ENCODE measurements around the gene ADAMTS2. TPM values are rescaled to one million over a fixed set of nuclear protein-coding genes. Genes with fewer than 3 reads are reported as not detected.

Gene ADAMTS2
- total RNA-seq, 4 donors from 2014 or later: 6.0 to 20.9 (median 13.5) TPM

- Histone ChIP-seq H3K27me3 (no peaks in the 10 kb centered on the region), H3K4me1 (no peaks in the 10 kb centered on the region), H3K36me3 (no peaks in the 10 kb centered on the region), H3K4me3 (no peak overlapping the region), H3K9me3 (no peaks in the 10 kb centered on the region), H3K27ac (no peak overlapping the region)
- TF ChIP-seq POLR2AphosphoS5 (IDR thresholded peaks at IDR 0.05): no peak
- TF ChIP-seq EP300 (IDR thresholded peaks at IDR 0.05; ENCODE audit: low read depth): no peak
- TF ChIP-seq CTCF (IDR thresholded peaks at IDR 0.05): no peak
- TF ChIP-seq POLR2A (IDR thresholded peaks at IDR 0.05): no peak
- in situ Hi-C loops (cut with MboI; ENCODE audit: low pct_ligation_motif_present in 1 of 4, low pct_unique_long_range_greater_than_20kb in 1 of 4, low sequenced_read_pairs in 3 of 4): no loop called here
- no peak for DNase-seq
- intact Hi-C loops (cut with DNase I; ENCODE audit: low total_unique reads): no loop called here
- 60 to 76% methylated on average over 2 to 8 of the region's 8 CpGs for WGBS, 2 donors (ENCODE audit: low coverage in 1 of 2)
Measured at GRCh38 chr5:179198825-179199224, 146.4 kb downstream of the ADAMTS2 start.

DNA sequence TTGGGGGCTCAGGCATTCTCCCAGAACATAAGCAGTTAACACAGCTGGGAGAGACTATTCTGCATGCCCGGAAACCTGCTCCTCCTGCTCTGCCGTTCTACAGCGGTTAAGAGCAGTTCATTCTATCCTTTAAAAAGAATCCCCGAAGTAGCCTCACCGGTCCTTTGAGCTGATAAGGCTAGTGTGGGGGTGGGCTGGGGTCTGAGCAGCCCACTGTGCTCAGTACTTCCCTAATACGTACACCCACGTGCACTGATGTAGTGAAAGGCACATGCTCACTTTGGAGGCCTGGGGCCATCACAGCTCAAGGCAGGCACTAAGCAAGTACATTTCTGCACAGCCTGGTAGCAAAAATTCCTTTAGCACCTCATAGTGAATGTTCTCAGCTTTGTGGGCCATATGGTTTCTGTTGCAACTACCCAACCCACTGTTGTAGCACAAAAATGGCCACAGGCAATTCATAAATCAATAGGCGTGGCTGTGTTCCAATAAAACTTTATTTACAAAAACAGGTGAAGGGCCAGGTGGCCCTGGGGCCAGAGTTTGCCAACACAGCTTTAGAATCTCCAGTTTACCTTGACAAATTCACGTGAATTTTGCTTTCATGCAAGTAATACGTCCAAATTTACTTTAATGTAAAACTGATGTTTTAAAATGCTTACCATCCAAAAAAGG is 148.7 kb downstream of the ADAMTS2 start:
- in situ Hi-C loops (cut with MboI; ENCODE audit: low pct_ligation_motif_present in 1 of 4, low pct_unique_long_range_greater_than_20kb in 1 of 4, low sequenced_read_pairs in 3 of 4) (no loop called here), intact Hi-C loops (cut with DNase I; ENCODE audit: low total_unique reads) (no loop called here)
- Histone ChIP-seq H3K36me3 (no peaks in the 10 kb centered on the region), H3K27ac (no peak overlapping the region), H3K9me3 (no peaks in the 10 kb centered on the region), H3K27me3 (no peaks in the 10 kb centered on the region), H3K4me3 (no peak overlapping the region), H3K4me1 (no peaks in the 10 kb centered on the region)
- WGBS, 2 donors (ENCODE audit: low coverage in 1 of 2): 50 to 76% methylated on average over 4 to 10 of the region's 10 CpGs
- no peak for DNase-seq
- TF ChIP-seq POLR2AphosphoS5 (IDR thresholded peaks at IDR 0.05) (no peak), EP300 (IDR thresholded peaks at IDR 0.05; ENCODE audit: low read depth) (no peak), CTCF (IDR thresholded peaks at IDR 0.05) (no peak), POLR2A (IDR thresholded peaks at IDR 0.05) (no peak)

DNA sequence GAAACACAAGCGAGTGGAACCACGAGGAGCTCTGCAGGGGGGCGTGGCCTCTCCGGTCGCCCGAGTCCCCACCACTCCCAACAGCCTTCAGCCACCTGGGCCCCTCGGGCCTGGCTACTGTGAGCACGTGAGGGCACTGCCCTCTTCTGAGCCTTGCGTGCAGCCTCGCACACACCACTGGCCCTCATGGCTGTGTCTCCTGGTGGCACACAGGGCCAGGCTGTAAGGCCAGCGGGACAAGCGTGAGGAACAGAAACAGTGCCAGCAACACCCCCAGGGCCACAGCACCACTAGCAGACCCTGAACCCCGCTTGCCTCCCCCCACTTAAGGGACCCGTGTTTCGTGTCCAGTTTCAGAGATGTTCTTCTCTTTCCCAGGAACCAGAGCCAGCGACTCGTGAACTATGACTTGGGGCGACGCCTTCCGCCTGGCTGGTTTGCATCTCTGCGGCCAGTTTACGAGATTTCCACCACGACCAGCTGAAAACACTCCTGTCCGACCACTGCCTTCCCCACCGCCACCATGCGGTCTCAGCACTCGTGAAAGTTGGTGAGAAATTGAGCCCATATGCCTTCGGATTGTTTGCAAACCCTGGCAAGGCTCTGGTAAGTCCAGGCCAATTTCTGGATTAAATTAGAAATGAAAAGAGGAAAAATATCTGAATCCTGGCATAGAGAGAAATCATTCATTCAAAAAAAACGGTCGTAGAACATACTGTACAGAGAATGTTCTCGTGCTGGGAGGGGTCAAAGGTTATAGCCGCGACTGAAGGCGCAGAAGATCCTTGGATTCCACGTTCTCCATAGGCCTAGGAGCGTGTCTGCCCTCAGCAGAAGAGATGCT is 149.5 kb downstream of the ADAMTS2 start:
- H3K27ac ChIP-seq: no peak overlapping the region
- 70 to 82% methylated on average over 8 to 36 of the region's 36 CpGs for WGBS, 2 donors (ENCODE audit: low coverage in 1 of 2)
- intact Hi-C loops (cut with DNase I; ENCODE audit: low total_unique reads) (no loop called here), in situ Hi-C loops (cut with MboI; ENCODE audit: low pct_ligation_motif_present in 1 of 4, low pct_unique_long_range_greater_than_20kb in 1 of 4, low sequenced_read_pairs in 3 of 4) (no loop called here)
- no peak for DNase-seq
- H3K9me3 ChIP-seq: no peaks in the 10 kb centered on the region
- TF ChIP-seq EP300 (IDR thresholded peaks at IDR 0.05; ENCODE audit: low read depth): no peak
- no peak for TF ChIP-seq POLR2A (IDR thresholded peaks at IDR 0.05)
- TF ChIP-seq POLR2AphosphoS5 (IDR thresholded peaks at IDR 0.05): no peak
- TF ChIP-seq CTCF (IDR thresholded peaks at IDR 0.05): no peak
- H3K4me3 ChIP-seq: no peak overlapping the region
- H3K27me3 ChIP-seq: no peaks in the 10 kb centered on the region
- H3K36me3 ChIP-seq: no peaks in the 10 kb centered on the region
- no peaks in the 10 kb centered on the region for H3K4me1 ChIP-seq

GRCh38 chr5:179194941-179195381 is 150.3 kb downstream of the ADAMTS2 start:
- Histone ChIP-seq H3K27ac (no peak overlapping the region), H3K4me1 (no peaks in the 10 kb centered on the region), H3K27me3 (no peaks in the 10 kb centered on the region), H3K4me3 (no peak overlapping the region), H3K9me3 (no peaks in the 10 kb centered on the region), H3K36me3 (no peaks in the 10 kb centered on the region)
- TF ChIP-seq POLR2AphosphoS5 (IDR thresholded peaks at IDR 0.05): no peak
- TF ChIP-seq EP300 (IDR thresholded peaks at IDR 0.05; ENCODE audit: low read depth): no peak
- no peak for TF ChIP-seq CTCF (IDR thresholded peaks at IDR 0.05)
- TF ChIP-seq POLR2A (IDR thresholded peaks at IDR 0.05): no peak
- no peak for DNase-seq
- intact Hi-C loops (cut with DNase I; ENCODE audit: low total_unique reads): no loop called here
- WGBS, 2 donors (ENCODE audit: low coverage in 1 of 2): 89 to 92% methylated on average over 5 to 19 of the region's 19 CpGs
- in situ Hi-C loops (cut with MboI; ENCODE audit: low pct_ligation_motif_present in 1 of 4, low pct_unique_long_range_greater_than_20kb in 1 of 4, low sequenced_read_pairs in 3 of 4): no loop called here

Measured in transverse colon (tissue), 4 donors.